ENCODE measurements around the gene EIF4A3.

- TF ChIP-seq CTCF (IDR thresholded peaks at IDR 0.05; ENCODE audit: low read length) = no peak
- TF ChIP-seq EZH2 (IDR thresholded peaks at IDR 0.05; ENCODE audit: borderline replicate concordance, low read length) = no peak
These were observed 31.2 kb upstream of the EIF4A3 start for GRCh38 chr17:80177986-80178595.

Measured in OCI-LY1 (cell line).